Erythroblast (primary cell): ENCODE measurements around the gene HRH3.
A peak's percentile ranks its signal among the peaks of the same experiment; 100 is the strongest.

Experiments used
- DNase-seq, 2 experiments: peaks; one replicate each; lab custom pipeline; 2025; lab: John Stamatoyannopoulos, UW
- GATA1 ChIP-seq: IDR thresholded peaks from 2 replicates; pipeline ENCODE4 v1.6.1; 2011; ENCODE audit warnings: low read depth, mild to moderate bottlenecking, control low read depth, low read length, moderate library complexity
- POLR2A ChIP-seq: IDR thresholded peaks from 2 replicates; pipeline ENCODE4 v1.6.1; 2011; ENCODE audit warnings: mild to moderate bottlenecking, low read length

HRH3 gene

GRCh38 chr20:62238569-62239277 is 18.6 kb upstream of the HRH3 start:
- TF ChIP-seq GATA1, result no peak
- TF ChIP-seq POLR2A, result no peak
- DNase-seq, result peak; percentile 32 to 51

DNA sequence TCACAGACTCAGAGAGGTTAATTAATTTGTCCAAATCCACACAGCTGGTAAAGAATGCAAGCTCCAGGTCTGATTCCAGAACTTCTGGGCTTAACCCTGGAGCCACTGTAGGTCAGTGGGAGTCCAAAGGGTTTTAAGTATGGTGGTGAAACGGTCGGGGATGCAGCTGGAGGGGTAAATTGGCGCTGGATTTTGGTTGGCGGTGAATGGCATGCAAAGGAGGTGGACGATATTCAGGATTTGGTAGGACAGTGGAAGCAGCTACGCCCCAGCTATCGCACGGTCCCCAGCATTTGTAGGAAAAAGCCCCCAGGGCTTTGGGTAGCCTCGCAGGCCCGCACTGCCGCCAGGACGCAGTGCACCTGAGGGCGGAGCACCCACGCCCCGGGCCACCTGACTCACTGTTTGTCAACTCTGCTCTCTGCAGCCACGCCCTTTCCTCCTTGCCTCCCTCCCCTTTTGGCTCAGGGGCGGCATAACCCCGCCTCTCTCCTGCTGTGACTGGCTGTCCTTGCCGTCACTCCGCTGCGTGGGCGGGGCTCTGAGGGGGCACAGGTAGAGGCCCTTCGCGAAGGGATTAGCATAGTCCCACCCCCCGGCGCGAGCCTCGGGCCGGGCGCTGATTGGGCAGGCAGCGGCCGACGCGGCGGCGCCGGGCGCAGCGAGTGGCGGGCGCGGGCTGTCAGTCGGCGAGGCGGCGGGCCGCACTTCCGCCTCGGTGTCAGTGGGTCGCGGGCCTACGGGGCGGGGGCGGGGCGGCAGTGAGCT is 17.9 kb upstream of the HRH3 start, which contains the start of gene OSBPL2:
Gene OSBPL2, plus strand, starts transcription at position 721 of the 768 bp plus-strand sequence. CDS start 17,664 bp downstream, outside the sequence.
- TF ChIP-seq GATA1 (no peak), POLR2A (peak; percentile 72)

GRCh38 chr20:62237514-62237800 is 17.4 kb upstream of the HRH3 start:
- TF ChIP-seq POLR2A (no peak), GATA1 (no peak)
- no peak for DNase-seq

More for the DNA sequence above, 17.9 kb upstream of the HRH3 start, which contains the start of gene OSBPL2:
- DNase-seq, result peak; percentile 99

GRCh38 chr20:62236766-62237513 is 16.9 kb upstream of the HRH3 start:
- no peak for TF ChIP-seq POLR2A
- no peak for TF ChIP-seq GATA1
- peak; percentile 33 to 66 for DNase-seq

DNA sequence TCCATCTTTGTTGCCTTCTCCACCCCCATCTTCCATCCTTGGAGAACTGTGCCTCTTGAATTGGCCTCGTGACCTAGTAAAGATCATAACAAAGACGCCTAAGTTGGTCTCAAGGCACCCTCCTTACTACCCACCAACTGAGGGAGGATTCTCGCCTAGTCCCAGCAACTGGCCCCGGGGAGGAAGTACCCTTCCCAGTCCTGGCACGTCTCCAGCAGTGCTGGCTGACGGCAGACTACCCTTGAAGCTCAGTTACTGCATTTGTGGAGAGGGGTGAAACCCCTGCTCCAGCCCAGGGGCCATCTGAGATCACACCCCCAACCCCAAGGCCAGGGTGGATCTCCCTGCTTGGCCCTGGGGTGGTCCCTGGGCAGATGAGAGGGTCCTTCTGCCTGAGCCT is 16.1 kb upstream of the HRH3 start:
- TF ChIP-seq POLR2A (no peak), GATA1 (no peak)
- no peak for DNase-seq

- no peak for DNase-seq
- TF ChIP-seq POLR2A (no peak), GATA1 (no peak)
Measured at GRCh38 chr20:62235777-62236157, 15.7 kb upstream of the HRH3 start.

DNA sequence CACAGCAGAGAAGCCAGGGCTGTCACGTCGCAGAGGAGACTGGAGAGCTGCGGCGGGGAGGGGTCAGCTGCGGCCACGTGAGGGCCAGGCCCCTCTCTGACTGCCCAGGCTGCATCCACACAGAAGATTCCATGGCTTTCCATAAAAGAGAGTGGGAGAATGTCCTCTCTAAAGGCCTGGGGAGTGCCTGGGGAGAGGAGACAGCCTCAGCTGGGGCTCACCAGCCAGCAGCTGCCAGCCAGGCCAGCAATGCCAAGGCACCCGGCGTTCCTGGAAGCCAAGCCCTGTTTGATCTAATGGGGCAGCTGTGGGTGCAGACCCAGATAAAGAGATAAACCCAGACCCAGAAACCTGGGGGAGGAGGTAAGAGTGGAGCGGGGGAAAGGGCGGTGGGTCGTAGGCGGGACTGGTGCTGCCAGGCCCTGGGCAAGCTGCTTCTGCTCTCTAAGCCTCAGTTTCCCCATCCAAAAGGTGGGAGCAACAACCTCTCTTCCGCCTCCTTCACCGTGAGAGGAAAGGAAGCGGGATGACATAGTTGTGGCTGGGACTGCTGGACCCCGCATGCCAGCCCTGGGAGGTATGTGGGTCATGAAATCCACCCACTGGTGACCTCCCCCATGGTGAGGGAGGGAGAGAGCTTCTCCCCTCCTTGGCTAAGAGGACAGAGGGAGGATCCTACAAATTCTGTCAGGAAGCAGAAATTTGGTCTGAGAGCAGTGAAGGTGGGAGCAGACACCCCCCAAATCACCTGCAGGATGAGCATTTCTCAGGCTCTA is 15.1 kb upstream of the HRH3 start:
- peak; percentile 69 to 86 for DNase-seq
- TF ChIP-seq POLR2A (peak; percentile 88), GATA1 (no peak)

DNA sequence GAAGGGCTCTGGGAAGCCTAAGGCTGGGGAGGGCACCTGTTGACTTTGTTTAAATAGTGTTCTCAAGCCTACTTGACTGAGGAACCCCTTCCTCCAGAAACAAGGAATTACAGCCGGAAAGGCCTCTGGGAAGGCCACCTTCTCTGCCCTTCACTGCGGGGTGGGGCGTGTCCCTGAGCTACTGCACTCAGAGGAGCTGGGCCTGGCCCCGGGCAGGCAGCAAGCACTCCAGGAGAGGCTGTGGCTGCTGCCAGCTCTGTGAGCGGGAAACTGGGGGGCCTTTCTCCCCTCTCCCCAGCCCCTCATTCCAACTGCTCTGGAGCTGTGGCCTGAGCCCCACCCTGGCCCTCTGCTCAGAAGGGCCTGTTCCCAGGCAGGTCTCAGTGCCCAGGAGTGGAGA is 14.3 kb upstream of the HRH3 start:
- DNase-seq, result peak in 1 of 2 experiments; percentile 20
- TF ChIP-seq POLR2A (no peak), GATA1 (no peak)

GRCh38 chr20:62233684-62234083 is 13.6 kb upstream of the HRH3 start:
- DNase-seq, result no peak
- no peak for TF ChIP-seq GATA1
- no peak for TF ChIP-seq POLR2A

- no peak for TF ChIP-seq GATA1
- no peak for TF ChIP-seq POLR2A
- DNase-seq, result no peak
Measured at GRCh38 chr20:62232770-62233645, 12.9 kb upstream of the HRH3 start.

DNA sequence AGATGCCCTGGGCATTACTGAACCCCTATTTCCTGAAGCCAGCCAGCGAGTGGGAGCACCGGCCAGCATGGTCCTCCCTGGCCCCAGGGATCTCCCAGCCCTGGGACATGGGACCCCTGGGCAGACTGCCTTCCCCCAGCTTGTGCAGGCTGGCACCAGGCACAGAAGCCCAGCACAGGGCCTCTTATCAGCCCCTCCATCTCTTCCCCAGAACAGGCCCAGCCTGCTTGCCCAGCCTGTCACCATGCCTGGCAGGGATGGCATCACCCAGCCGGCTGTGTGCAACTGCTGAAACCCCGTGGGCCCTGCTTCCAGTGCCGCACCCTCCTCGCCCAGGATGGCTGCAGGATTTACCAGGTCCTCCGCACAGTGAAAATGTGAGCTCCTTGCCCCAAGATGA is 12.1 kb upstream of the HRH3 start:
- DNase-seq, result no peak
- TF ChIP-seq POLR2A (no peak), GATA1 (no peak)

- no peak for DNase-seq
- no peak for TF ChIP-seq GATA1
- TF ChIP-seq POLR2A, result no peak
Measured at GRCh38 chr20:62231292-62231691, 11.2 kb upstream of the HRH3 start.

- DNase-seq, result no peak
- TF ChIP-seq POLR2A, result no peak
- no peak for TF ChIP-seq GATA1
Measured at GRCh38 chr20:62230696-62231095, 10.6 kb upstream of the HRH3 start.
